AG08395 (cell line): ENCODE measurements around the gene LILRA2.
"Not testable (repeated sequence)": the region's sequence is repeated elsewhere in the genome, so short reads cannot be mapped to it uniquely, and the experiment has no call there.

ENCODE experiments used
- DNase-seq: peaks from one replicate; pipeline ENCODE4 v3.0.0; 2012; ENCODE audit warnings: mixed read lengths, low spot score

The LILRA2 gene

DNA sequence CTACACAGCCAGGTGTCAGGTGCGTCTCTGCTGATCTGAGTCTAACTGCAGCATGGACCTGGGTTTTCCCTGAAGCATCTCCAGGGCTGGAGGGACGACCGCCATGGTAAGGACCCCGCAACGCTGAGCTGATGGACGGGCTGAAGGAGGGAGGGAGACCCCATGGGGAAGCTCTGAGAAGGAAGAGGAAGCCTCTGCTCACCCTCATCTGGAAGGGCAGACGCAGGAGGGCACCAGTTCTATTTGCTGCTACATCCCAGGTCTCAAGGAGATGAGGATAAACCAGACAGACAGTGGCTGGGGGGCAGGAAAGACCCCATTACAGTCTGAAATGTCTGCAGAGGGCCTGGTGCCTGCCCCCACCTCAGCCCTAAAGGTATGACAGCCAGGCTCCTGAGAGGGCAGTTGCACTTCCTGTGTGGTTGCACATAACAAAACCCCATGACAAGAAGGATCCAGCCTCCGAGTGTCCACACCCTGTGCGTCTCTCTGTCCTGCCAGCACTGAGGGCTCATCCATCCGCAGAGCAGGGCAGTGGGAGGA, at the start of gene LILRA2:
Gene LILRA2 (plus strand): TSS at position 461 of the 543 bp plus-strand sequence. CDS start 89 bp downstream, outside the sequence.
- DNase-seq, result no peak

DNA sequence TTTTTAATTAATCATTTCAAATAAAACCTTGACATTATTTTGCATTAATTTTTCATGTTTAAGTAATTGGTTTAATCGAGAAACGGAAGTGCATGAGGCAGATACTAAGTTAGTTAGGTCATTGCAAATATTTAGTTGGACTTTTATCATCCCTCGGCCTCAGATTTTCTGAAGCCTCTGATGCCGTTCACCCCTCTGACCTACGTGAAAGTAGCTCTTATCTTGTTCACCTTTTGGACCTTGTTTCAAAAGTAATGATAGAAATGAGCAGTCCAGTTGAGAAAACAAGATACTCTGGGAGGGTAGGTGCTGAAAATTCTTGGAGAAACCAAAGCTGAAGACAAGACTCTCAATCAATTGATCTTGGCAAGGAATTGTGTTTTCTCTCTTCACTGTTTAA, 48.0 kb upstream of the LILRA2 start:
- DNase-seq, result no peak

DNA sequence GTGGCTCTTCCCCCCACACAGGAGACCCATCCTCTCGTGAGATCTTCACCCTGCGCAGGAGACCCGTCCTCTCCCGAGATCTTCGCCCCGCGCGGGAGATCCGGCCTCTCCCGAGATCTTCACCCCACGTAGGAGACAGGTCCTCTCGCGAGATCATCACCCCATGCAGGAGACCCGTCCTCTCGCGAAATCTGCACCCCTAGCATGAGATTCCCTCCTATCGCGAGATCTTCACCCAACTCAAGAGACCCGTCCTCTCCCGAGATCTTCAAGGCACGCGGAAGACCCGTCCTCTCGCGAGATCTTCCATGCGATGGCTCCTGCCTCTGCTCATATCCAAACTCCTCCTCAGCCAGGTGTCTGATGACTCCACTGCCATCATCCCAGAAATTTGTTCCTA, 46.6 kb upstream of the LILRA2 start:
- DNase-seq, result no peak

DNA sequence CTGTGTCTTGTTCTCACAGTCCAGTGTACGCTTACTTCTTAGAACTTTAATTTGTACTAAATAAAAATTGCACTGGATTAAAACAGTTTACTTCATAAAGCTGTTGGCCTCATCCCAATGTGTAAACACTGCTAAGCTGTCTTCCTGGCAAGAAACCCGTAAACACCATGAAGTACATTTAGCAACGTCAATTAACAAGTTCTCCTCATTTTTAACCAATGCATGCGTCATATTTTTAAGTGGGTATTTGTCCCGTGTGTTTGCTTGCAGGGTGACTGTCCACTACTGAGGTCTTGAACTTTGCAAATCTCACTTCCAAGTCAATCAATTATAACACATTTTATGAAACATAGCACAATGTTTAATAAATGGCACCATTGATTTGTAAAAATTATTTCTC, 42.7 kb upstream of the LILRA2 start:
- no peak for DNase-seq

DNA sequence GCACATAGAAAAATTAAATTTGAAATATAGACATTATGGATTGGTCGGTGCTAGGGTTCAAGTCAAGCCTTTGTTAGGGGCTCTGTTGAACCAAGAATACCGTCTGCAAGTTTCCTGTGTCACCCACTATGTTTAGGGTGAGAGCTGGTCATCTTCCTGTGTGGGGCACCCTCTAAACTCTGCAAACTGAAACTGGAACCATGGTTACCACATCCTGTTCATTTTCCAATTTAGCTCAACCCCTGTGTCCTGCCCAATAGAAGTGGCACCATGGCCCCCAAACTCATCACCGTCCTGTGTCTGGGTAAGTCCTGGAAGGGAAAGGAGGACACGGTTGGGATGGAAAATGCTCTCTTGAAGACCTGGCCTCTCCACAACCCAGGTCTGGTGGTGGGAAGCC, 41.1 kb upstream of the LILRA2 start:
- DNase-seq, result no peak

DNA sequence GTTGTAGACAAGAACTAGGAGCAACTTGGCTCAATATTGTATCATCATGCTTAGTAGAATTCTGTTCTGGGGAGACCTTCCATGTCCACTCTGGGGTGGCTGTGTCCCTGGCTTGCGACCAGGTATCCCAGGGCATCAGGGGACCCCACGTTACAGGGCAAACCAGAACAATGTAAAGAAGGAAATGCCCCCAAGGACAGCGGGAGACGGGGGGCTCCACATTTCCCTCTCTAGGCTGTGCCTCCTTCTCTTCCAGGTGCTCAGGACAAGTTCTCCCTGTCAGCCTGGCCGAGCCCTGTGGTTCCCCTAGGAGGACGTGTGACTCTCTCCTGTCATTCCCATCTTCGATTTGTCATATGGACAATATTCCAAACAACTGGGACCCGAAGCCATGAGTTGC, 40.1 kb upstream of the LILRA2 start:
- DNase-seq, result no peak

DNA sequence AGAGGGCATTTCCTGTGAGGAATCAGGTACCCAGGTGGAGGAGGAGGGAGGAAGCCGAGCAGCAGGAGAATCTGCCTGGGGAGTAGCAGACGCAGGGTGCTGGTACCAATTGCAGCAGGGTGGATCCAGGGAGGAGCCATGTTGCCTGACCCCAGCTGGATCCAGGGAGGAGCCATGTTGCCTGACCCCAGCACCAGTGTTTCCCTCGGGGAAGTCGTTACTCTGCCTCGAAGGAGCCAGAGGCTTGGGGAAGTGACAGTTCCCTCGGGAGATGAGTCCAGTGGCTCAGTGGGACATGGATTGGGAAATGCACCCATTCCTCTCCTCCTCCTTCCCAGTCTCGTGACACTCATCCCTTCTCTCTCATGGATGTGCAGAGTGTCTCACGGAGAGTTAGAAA, 39.4 kb upstream of the LILRA2 start:
- DNase-seq, result no peak

DNA sequence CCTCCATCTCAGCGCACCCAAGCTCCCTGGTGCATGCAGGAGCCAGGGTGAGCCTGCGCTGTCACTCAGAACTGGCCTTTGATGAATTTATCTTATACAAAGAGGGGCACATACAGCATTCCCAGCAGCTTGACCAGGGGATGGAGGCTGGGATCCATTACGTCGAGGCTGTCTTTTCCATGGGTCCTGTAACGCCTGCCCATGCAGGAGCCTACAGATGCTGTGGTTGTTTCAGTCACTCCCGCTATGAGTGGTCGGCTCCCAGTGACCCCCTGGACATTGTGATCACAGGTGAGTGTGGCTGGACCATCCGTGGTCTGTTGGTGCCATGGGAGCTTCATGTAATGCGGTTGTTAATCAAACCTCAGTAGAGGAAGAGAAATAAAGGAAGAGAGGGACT, 38.0 kb upstream of the LILRA2 start:
- DNase-seq, result no peak

DNA sequence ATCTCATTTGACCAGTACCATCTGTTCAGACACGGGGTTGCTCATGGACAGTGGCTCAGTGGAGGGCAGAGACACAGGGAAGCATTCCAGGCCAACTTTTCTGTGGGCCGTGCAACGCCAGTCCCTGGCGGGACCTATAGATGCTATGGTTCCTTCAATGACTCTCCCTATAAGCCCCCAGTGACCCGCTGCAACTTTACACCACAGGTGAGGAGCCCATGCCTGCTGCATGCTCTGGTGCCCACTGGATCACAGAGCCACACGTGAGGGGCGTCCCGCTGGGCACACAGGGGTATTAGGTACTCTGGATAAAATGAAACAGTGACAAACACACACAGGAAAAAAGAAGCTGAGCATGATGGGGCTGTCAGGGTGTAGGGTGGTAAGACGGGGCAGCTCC, 36.6 kb upstream of the LILRA2 start:
- DNase-seq, result no peak

DNA sequence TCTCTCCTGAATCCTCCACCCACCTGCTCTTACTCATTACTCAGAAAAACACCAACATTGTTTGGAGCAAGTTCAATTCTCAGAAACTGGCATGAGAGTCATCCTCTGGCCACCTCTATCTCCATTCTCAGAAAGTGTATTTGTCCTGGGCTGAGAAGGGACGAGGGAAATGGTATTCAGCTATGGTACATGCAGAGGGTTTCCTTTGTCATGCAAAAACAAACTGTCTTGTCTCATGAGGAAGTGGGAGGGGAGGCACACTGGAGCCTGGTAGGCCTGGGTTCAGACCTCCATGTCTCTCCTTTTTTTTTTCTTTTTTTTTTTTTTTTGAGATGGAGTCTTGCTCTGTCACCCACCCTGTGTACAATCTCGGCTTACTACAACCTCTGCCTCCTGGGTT, 31.9 kb upstream of the LILRA2 start:
- DNase-seq, result no peak

DNA sequence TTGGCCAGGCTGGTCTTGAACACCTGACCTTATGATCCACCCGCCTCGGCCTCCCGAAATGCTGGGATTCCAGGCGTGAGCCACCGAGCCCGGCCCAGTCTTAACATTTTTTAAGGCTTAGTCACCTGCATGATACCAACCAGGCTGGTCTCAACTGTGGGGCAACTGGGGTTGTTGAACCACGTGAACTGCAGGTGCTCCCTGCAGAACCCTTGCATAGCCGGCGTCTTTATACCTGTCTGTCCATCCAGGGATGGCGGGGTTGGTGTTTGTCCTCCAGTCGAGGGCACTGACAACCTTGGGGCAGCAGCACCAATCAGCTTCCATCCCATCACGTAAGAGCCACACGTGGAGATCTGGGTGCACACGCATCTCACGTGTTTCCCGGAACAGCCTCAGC, 24.8 kb upstream of the LILRA2 start:
- DNase-seq, result no peak

DNA sequence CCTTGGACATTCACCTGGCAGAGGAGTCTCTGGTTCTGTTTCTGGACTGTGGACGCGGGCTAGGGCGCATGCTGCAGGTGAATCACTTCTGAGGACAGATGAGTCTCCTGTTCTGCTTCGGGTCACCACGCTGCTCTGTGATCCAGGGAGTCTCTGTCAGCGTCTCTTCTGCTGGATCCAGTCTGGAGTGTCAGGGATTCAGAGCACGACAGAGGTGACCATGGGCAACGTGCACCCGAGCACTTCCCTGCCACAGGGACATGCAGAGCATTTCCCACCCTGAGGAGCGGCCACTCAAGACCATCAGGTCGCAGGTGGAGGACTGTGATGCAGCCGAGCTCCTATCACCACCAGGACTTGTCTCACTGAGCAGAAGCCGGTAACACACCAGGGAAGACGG, 24.4 kb upstream of the LILRA2 start:
- no peak for DNase-seq

DNA sequence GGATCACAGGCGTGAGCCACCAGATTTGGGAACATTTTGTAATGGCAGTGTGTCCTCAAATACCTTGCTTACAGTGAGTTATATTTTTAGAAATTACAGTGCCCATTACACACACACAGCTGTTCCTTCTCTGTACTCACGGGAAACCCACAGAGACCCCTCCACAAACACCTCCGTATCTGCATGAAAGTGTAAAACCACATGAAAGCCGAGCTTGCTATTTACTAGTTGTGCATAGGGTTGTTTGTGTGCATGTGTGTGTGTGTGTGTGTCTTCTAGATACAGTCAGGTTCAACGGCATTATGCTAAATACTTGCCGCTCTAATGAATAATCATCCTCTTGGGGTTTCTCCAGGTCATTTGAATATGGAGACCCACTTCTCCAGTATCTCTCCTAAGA, 22.3 kb upstream of the LILRA2 start:
- no peak for DNase-seq

DNA sequence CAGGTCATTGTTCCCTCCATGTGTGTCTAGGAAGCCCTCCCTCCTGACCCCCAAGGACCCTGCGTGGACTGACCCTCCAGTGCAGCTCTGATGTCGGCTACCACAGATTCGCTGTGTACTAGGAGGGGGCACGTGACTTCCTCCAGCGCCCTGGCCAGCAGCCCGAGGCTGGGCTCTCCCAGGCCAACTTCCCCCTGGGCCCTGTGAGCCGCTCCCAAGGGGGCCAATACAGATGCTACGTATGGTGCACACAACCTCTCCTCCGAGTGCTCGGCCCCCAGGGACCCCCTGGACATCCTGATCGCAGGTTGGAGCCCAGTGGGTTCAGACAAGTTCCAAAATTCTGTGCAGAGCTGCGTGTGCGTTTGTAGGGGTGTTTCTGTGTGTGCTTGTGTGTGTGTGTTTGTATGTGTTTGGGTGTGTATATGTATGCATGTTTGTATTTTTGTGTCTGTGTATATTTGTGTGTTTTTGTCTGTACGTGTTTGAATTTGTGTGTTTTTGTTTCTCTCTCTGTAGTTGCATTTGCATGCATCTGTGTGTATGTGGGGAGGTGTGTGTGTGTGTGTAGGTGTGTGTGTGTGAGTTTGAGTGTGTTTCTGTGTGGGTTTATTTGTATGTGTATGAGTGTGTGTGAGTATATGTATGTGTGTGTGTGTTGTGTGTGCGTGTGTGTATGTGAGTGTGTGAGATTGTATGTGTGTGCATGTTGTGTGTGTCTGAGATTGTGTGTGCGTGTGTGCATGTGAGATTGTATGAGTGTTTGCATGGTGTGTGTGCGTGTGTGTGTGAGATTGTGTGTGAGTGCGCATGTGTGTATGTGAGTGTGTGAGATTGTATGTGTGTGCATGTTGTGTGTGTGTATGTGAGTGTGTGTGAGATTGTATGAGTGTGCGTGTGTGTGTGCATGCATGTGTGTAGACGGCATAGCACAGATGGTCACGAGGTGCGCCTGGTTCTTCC, 21.4 kb upstream of the LILRA2 start:
- no peak for DNase-seq

DNA sequence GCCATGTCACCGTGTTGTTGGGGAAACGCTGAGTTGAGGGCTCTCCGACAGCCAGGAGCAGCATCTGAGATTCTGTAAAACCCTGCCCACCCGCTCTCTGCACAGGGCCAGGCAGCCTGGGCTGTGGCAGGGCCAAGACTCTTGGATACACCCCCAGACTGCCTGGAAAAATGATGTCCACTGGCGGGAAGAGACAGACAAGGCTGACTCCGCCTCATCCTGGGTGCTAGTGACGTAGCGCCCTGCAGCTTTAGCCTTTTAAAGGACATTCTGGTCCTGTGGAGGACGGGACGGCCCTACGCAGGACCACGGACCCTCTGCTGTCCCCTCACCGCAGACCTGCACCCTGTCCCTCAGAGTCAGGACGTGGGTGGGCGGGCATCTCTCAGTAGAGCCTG, 20.7 kb upstream of the LILRA2 start:
- no peak for DNase-seq

DNA sequence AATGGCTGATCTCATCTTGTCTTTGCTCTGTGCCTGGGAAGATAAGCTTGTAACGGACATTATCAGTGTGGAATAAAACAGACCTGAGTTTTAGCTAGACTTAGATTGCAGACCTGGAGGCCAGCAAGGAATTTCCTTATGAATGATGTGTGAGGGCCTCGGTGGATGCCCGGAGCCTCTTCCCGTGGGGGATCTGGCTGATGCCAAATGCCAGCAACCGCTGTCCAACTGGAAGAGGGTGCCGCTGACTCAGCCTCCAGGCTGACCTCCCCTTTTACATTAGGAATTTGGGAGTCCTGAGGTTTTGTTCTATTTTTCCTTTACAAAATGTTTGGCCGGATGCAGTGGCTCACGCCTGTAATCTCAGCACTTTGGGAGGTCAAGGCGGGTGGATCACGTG, 19.6 kb upstream of the LILRA2 start:
- DNase-seq, result no peak

DNA sequence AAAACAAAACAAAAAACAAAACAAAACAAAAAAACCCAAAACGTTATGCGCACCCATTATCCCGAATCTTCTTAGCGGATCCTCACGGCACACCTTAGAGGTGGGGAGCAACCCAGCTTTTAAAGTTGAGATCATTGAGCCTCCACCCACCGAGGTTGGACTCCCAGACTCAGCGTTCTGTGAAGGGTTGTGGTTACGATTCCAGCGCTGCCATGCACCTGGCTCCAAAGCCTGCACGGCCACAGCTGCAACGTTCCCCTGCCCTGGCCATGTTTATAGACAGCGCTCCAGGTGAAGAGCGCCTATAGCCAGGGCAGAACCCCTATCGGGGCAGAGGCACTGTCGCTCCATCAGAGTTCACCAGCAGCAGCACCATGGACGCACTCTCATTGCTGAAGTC, 18.7 kb upstream of the LILRA2 start:
- no peak for DNase-seq

DNA sequence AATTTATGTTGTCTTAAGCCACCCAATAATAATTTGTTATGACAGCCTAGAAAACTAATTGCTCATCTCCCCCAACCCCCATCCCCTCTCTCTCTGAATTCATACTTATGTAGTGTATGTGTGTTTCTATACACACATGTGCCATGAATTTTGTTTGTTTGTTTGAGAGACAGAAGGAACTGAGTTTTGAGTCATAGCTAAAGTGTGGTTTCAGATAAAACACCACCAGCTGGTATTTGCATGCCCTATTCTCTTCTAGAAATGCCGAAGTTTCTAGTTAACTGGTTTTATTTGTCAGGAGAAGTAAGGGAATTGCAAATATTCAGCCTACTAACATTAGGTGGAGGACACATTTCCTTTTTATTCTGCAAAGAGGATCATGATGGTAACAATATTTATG, 17.4 kb upstream of the LILRA2 start:
- DNase-seq, result no peak

DNA sequence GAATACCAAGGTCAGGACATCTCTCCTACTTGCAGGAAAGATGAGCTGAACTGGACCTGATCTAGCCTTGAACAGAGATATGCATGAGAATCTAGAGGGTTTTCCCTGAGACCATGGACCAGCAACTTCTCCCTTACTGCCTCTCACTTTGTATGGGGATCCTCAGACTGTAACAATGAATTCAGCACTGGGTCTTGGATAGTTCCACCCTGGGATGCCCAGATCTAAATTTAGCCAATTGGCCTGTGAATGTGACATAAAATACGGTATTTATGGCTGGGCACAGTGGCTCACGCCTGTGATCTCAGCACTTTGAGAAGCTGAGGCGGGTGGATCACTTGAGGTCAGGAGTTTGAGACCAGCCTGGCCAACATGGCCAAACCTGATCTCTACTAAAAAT, 15.3 kb upstream of the LILRA2 start:
- no peak for DNase-seq

DNA sequence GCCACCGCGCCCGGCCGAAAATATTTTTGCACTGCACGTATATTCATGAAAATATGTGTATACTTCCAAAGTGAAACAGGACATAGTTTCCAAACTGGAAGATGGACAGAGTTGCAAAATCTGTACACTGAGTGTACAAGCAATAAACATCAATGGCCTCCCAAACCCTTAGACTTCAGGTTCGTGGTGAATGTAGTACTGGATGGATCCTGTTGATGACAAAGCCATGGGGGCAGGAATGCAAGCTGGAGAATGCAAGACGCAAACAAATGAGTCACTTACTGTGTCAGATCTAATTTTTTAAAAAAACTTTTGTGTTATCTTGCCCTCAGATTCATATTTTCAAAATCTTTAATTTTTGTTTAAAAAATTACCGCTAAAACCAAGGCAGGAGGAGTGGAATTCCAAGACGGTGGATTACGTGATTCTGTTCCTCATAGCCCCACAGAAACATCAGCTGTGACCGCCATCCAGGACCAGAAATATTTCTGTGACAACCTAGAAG, 12.7 kb upstream of the LILRA2 start:
- DNase-seq, result no peak

DNA sequence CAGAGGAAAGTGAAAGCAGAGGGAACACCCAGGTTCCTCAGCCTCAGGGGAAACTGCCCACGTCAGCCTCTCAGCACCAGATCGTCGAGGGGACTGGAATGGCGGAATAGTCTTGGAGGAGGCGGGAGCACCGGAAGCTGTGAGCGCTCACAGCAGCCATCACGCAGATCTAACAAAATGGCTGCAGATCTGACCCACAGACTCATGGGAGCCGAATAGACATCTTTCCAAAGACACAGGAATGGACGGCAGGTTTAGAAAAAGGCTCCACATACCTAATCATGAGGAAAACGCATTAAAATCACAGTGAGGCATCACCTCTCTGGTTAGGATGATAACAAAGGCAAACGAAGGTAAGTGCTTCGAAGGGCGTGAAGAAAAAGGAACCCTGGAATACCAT, 11.8 kb upstream of the LILRA2 start:
- DNase-seq, result no peak

DNA sequence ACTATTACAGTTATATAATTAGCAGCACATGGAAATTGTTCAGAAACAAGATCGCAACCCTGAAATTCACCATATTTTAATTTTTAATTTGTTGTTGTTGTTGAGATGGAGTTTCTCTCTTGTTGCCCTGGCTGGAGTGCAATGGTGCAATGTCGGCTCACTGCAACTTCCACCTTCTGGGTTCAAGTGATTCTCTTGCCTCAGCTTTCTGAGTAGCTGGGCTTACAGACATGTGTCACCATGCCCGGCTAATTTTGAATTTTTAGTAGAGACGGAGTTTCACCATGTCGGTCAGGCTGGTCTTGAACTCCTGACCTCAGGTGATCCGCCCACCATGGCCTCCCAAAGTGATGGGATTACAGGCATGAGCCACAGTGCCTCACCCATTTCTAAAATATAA, 10.4 kb upstream of the LILRA2 start:
- DNase-seq, result not testable (repeated sequence)

DNA sequence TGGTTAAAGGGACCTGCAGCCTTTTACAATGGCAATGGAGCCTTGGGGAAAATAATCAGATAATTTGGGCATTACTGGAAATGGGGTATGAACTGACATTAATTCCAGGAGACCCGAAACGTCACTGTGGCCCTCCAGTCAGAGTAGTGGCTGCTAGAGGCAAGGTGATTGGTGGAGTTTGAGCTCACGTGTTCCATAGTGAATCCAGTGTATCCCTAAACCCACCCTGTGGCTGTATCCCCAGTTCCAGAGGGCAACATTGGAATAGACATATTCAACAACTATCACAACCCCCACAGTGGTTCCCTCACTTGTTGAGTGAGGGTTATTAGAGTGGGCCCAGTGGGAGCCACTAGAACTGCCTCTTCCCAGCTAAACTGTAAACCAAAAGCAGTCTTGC, 3.3 kb upstream of the LILRA2 start:
- DNase-seq, result no peak
